SH-SY5Y (cell line): ENCODE data around the gene ZNF592.

Source experiments
- GATA2 ChIP-seq: IDR thresholded peaks from 2 replicates; pipeline ENCODE4 v1.6.1; 2011; ENCODE audit warnings: mild to moderate bottlenecking, low read depth, low read length
- GATA3 ChIP-seq: IDR thresholded peaks from 2 replicates; pipeline ENCODE4 v1.6.1; 2011; ENCODE audit warnings: low read depth, mild to moderate bottlenecking, low read length, moderate library complexity

GRCh38 chr15:84811151-84811550 lies 62.8 kb downstream of the ZNF592 start:
- no peak for TF ChIP-seq GATA3
- no peak for TF ChIP-seq GATA2
